ENCODE data around the gene RFT1.

The RFT1 gene

DNA sequence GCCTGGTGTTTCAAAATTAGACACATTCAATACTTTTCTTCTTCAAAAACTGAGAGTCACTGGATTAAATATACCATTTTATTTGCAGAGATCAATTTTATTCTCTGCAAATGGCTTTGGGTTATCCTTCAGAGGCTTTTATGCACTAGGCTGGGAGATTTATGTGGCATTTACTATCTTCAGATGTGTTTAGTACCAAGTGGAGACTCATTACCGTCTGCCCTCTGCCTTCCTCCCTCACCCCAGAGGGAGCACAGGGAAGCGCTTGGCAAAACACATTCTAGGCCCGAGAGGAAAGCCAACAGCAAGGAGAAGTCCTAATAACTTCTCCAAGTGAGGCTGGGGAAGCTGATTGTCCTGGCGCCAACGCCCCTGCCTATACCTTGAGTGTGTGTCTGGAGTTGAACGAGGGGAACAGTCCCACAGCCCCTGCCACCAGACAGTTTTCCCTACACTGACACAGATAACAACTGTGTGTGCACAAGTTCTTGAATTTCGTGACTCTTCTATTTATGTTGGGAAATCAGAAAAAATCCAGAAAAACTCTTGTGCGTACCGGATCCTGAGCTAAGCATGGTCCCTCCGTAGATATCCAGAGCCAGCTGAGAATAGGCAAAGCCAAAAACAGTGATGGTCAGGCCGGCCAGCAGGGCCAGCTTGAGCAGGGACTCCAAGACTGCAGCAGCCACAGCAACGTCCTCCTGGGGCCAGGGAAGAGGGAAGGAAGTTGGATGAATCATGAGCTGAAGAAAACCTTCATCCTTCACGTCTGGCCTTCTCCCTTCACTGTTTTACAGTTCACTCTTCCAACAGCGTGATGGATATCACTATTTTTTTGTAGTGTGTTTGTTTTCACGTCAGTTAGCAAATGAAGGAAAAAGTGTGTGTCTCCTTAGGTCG lies 26.6 kb downstream of the RFT1 start:
- no peak overlapping the region; the same call in 1 of the 2 replicates for H3K27ac ChIP-seq
- TF ChIP-seq, protein P1, sequence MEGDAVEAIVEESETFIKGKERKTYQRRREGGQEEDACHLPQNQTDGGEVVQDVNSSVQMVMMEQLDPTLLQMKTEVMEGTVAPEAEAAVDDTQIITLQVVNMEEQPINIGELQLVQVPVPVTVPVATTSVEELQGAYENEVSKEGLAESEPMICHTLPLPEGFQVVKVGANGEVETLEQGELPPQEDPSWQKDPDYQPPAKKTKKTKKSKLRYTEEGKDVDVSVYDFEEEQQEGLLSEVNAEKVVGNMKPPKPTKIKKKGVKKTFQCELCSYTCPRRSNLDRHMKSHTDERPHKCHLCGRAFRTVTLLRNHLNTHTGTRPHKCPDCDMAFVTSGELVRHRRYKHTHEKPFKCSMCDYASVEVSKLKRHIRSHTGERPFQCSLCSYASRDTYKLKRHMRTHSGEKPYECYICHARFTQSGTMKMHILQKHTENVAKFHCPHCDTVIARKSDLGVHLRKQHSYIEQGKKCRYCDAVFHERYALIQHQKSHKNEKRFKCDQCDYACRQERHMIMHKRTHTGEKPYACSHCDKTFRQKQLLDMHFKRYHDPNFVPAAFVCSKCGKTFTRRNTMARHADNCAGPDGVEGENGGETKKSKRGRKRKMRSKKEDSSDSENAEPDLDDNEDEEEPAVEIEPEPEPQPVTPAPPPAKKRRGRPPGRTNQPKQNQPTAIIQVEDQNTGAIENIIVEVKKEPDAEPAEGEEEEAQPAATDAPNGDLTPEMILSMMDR (conservative IDR thresholded peaks at IDR 0.05): no peak

DNA sequence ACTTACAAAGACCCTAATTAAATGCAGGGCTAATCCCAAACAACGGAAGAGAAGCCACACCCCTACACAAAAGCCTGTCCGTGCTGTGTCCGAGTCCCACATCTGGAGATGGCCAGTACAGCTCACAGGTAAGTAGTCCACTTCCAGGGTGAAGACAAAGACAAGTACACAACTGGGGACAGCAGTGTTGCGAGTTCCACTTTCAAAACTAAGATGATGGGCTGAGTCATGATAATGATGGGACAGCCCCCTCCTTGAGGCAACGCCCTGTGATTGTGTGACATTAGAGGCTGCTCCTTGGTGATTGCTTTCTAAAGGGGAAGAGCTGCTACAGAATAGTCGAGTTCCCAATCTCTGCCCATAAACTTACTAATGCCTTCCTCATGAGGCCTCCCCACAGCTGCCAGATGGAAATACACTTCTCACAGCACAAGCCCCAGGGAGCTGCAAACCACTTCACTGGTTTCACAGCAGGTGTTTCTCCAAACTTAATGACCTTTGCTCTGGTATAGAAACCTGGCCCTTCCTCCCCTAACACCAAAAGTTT lies 27.6 kb downstream of the RFT1 start:
- H3K27ac ChIP-seq: no peak overlapping the region
- TF ChIP-seq, protein P1 (conservative IDR thresholded peaks at IDR 0.05): no peak

GRCh38 chr3:53101956-53102355 lies 28.3 kb downstream of the RFT1 start:
- H3K27ac ChIP-seq: no peak overlapping the region

GRCh38 chr3:53100818-53101466 lies 29.3 kb downstream of the RFT1 start:
- peak overlapping the region; percentile 56 for H3K27ac ChIP-seq
- TF ChIP-seq, protein P1 (conservative IDR thresholded peaks at IDR 0.05): no peak

More at GRCh38 chr3:53101956-53102355, 28.3 kb downstream of the RFT1 start:
- TF ChIP-seq, protein P1 (conservative IDR thresholded peaks at IDR 0.05): no peak

DNA sequence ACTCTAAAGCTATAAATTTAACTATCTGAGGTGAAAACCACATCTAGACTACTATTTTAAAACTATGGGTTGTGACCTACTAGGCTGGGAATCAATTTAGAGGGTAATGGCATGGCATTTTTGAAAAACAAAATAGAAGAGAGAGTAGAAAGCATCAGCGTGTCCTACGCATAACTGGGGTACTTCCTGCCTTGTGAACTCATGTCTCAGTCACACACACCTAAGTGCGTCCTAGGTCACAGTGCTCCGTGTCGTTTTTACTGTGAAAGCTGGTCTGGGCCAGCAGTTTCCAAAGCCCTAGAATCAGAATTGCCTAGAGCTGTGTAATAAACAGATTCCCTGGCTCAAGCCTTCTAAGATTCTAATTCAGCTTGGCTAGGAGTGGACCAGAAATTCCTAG lies 32.3 kb downstream of the RFT1 start:
- TF ChIP-seq, protein P1 (conservative IDR thresholded peaks at IDR 0.05): no peak

DNA sequence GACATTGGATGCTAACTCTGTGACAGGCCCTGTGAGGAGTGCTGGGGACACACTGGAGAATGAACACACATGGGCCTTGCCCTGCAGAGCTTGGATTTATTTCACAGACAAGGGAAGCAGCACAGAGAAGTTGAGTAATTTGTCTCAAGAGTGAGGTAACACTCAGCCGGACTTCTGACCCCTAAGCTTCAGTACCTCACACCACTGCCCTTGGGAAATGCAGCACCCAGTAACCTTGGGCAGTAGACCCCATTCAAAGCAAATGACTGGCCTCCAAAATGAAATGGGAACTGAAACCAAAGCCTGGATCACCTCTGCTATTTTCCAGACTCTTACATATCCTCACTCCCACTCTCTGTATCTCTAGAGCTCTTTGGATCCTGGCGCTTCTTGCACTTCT lies 37.3 kb downstream of the RFT1 start:
- TF ChIP-seq, protein P1 (conservative IDR thresholded peaks at IDR 0.05): no peak
- no peak overlapping the region for H3K27ac ChIP-seq

More for the DNA sequence above, 32.3 kb downstream of the RFT1 start:
- no peak overlapping the region for H3K27ac ChIP-seq

GRCh38 chr3:53092216-53092615 lies 38.0 kb downstream of the RFT1 start:
- H3K27ac ChIP-seq: no peak overlapping the region
- TF ChIP-seq, protein P1 (conservative IDR thresholded peaks at IDR 0.05): no peak

All from VCaP (cell line).